Keratinocyte (primary cell): ENCODE data around the gene ID1. TPM values are rescaled to one million over a fixed set of nuclear protein-coding genes. Genes with fewer than 3 reads are reported as not detected.
"Not testable (repeated sequence)": the region's sequence is repeated elsewhere in the genome, so short reads cannot be mapped to it uniquely, and the experiment has no call there.

ENCODE experiments used
- DNase-seq: peaks from one replicate; pipeline ENCODE4 v3.0.0-alpha.2; 2011; ENCODE audit warnings: low read depth, missing footprints, low spot score
- FAIRE-seq: peaks from 2 replicates; lab custom pipeline; 2011; peaks lifted over from hg19 to GRCh38; lab: Jason Lieb, UNC
- H2AFZ ChIP-seq: 2 replicates; pipeline ENCODE4 v1.6.0; 2012; ENCODE audit warnings: low read length, control low read depth, inconsistent platforms; ENCODE audit not compliant: control insufficient read depth
- H3K27ac ChIP-seq: 2 replicates; pipeline ENCODE4 v1.5.1; 2011; ENCODE audit warnings: low read length; ENCODE audit not compliant: control insufficient read depth, insufficient read depth
- H3K27me3 ChIP-seq: 3 replicates; pipeline ENCODE4 v1.6.0; 2011; ENCODE audit warnings: low read length; ENCODE audit not compliant: control insufficient read depth, insufficient read depth; ENCODE audit errors: extremely low read depth
- H3K36me3 ChIP-seq, 2 experiments: 2 replicates in 1 of 2; 3 replicates in 1 of 2; pipeline ENCODE4 v1.5.1; 2011; ENCODE audit warnings: low read length in 2 of 2, mild to moderate bottlenecking in 1 of 2; ENCODE audit not compliant: control insufficient read depth in 2 of 2, insufficient read depth in 2 of 2; ENCODE audit errors: extremely low read depth in 1 of 2
- H3K4me1 ChIP-seq: 3 replicates; pipeline ENCODE4 v1.5.1; 2011; ENCODE audit warnings: low read length; ENCODE audit not compliant: control insufficient read depth, insufficient read depth; ENCODE audit errors: extremely low read depth
- H3K4me2 ChIP-seq: 3 replicates; pipeline ENCODE4 v1.6.0; 2011; ENCODE audit warnings: low read depth, low read length; ENCODE audit not compliant: control insufficient read depth, insufficient read depth; ENCODE audit errors: extremely low read depth
- H3K4me3 ChIP-seq, 3 experiments: fragments of 200-600 bp in 1 of 3; sonication (generic) in 1 of 3; 2 replicates in 2 of 3; 3 replicates in 1 of 3; pipeline ENCODE4 v1.5.1; 2011 to 2016; ENCODE audit warnings: low read length in 3 of 3, mild to moderate bottlenecking in 3 of 3, control low read depth in 2 of 3, inconsistent platforms in 1 of 3, low read depth in 1 of 3, mixed read lengths in 1 of 3, mixed run types in 1 of 3, moderate library complexity in 1 of 3; ENCODE audit not compliant: control insufficient read depth in 2 of 3, insufficient read depth in 2 of 3; ENCODE audit errors: extremely low read depth in 1 of 3
- H3K79me2 ChIP-seq: 2 replicates; pipeline ENCODE4 v1.6.0; 2012; ENCODE audit warnings: low read length; ENCODE audit not compliant: control insufficient read depth, insufficient read depth
- H3K9ac ChIP-seq: 3 replicates; pipeline ENCODE4 v1.6.0; 2011; ENCODE audit warnings: low read length; ENCODE audit not compliant: control insufficient read depth, insufficient read depth; ENCODE audit errors: extremely low read depth
- H3K9me1 ChIP-seq: 3 replicates; pipeline ENCODE4 v1.6.0; 2011; ENCODE audit warnings: low read length; ENCODE audit not compliant: control insufficient read depth, insufficient read depth; ENCODE audit errors: extremely low read depth
- H3K9me3 ChIP-seq: 2 replicates; pipeline ENCODE4 v1.5.1; 2012; ENCODE audit warnings: low read depth, low read length; ENCODE audit not compliant: control insufficient read depth
- H4K20me1 ChIP-seq: 3 replicates; pipeline ENCODE4 v1.6.0; 2011; ENCODE audit warnings: low read length; ENCODE audit not compliant: control insufficient read depth, insufficient read depth; ENCODE audit errors: extremely low read depth
- CTCF ChIP-seq, 3 experiments: IDR thresholded peaks in 1 of 3; conservative IDR thresholded peaks in 1 of 3; optimal IDR thresholded peaks in 1 of 3; 2 replicates in 2 of 3; 3 replicates in 1 of 3; pipeline versions ENCODE3 to v1.5.1; 2011; ENCODE audit warnings: low read length in 3 of 3, mild to moderate bottlenecking in 3 of 3, moderate library complexity in 2 of 3, control low read depth in 1 of 3, inconsistent platforms in 1 of 3; ENCODE audit not compliant: insufficient read depth in 2 of 3; ENCODE audit errors: extremely low read depth in 1 of 3
- EZH2 ChIP-seq: IDR thresholded peaks from one replicate; pipeline ENCODE4 v1.6.1; 2012; ENCODE audit warnings: inconsistent platforms, mild to moderate bottlenecking, low read length, moderate library complexity
- dilution Hi-C: fragments of 300-500 bp; cut with MboI; formaldehyde crosslinking; loops from one replicate; pipeline ENCODE4 v1.7.0; 2020; ENCODE audit warnings: low sequenced_read_pairs; ENCODE audit not compliant: extremely low pct_ligation_motif_present
- polyA plus RNA-seq, 5 experiments: library from polyadenylated mRNA; depleted of rRNA in 3 of 5; stranded (reverse) in 3 of 5; stranded (forward) in 1 of 5; unstranded in 1 of 5; fragments of >200 nt; gene quantifications; 1 replicate in 1 of 5; 2 replicates in 3 of 5; 3 replicates in 1 of 5; pipeline versions ENCODE4 v1.2.1 to v1.2.3, GENCODE V29; 2011 to 2012; ENCODE audit warnings: missing spikeins in 2 of 5, low read depth in 1 of 5, low replicate concordance in 1 of 5

The ID1 gene
- polyA plus RNA-seq, 1 donor (not counting 4 experiments of a cell fraction or from before 2014, with no cell fraction given) = 24.4 TPM

GRCh38 chr20:31644701-31645100 lies 39.6 kb downstream of the ID1 start:
- no peaks in the 10 kb centered on the region for H3K79me2 ChIP-seq
- dilution Hi-C loops = no loop called here
- no peaks in the 10 kb centered on the region for H3K9me1 ChIP-seq
- no peaks in the 10 kb centered on the region for H3K36me3 ChIP-seq
- H3K4me2 ChIP-seq = no peak overlapping the region
- H3K9me3 ChIP-seq = no peaks in the 10 kb centered on the region
- H3K4me3 ChIP-seq = no peak overlapping the region
- H3K27me3 ChIP-seq = no peaks in the 10 kb centered on the region
- H2AFZ ChIP-seq = no peak overlapping the region
- DNase-seq (no peak), FAIRE-seq (no peak)
- H3K27ac ChIP-seq = no peak overlapping the region
- TF ChIP-seq CTCF (optimal IDR thresholded peaks at IDR 0.05 in 1 of 3, IDR thresholded peaks at IDR 0.05 in 1 of 3, conservative IDR thresholded peaks at IDR 0.05 in 1 of 3; ENCODE audit: extremely low read depth in 1 of 3, insufficient read depth in 2 of 3, low read length in 3 of 3) (no peak), EZH2 (no peak)
- no peaks in the 10 kb centered on the region for H3K4me1 ChIP-seq
- no peak overlapping the region for H3K9ac ChIP-seq
- H4K20me1 ChIP-seq = no peaks in the 10 kb centered on the region

- H3K79me2 ChIP-seq, H3K36me3 ChIP-seq, H3K4me3 ChIP-seq, dilution Hi-C loops, H3K9ac ChIP-seq, H3K9me1 ChIP-seq, H3K27ac ChIP-seq, FAIRE-seq, DNase-seq, H3K9me3 ChIP-seq, H3K27me3 ChIP-seq, H3K4me1 ChIP-seq, H3K4me2 ChIP-seq, H2AFZ ChIP-seq, H4K20me1 ChIP-seq: not testable (repeated sequence)
These were observed 43.0 kb downstream of the ID1 start for GRCh38 chr20:31648104-31648503.

- Histone ChIP-seq H3K4me1 (no peaks in the 10 kb centered on the region), H3K4me3 (no peak overlapping the region), H3K9me1 (no peaks in the 10 kb centered on the region), H3K79me2 (no peaks in the 10 kb centered on the region), H3K36me3 (no peaks in the 10 kb centered on the region), H3K27ac (no peak overlapping the region), H3K9me3 (no peaks in the 10 kb centered on the region), H2AFZ (no peak overlapping the region), H3K4me2 (peak overlapping the region; percentile 30), H3K9ac (no peak overlapping the region), H3K27me3 (no peaks in the 10 kb centered on the region), H4K20me1 (no peaks in the 10 kb centered on the region)
- dilution Hi-C loops = no loop called here
- DNase-seq (no peak), FAIRE-seq (no peak)
- TF ChIP-seq CTCF (optimal IDR thresholded peaks at IDR 0.05 in 1 of 3, IDR thresholded peaks at IDR 0.05 in 1 of 3, conservative IDR thresholded peaks at IDR 0.05 in 1 of 3; ENCODE audit: extremely low read depth in 1 of 3, insufficient read depth in 2 of 3, low read length in 3 of 3) (no peak), EZH2 (no peak)
These were observed 47.9 kb downstream of the ID1 start for GRCh38 chr20:31652917-31653396.
